Breast epithelium (tissue), 4 donors: ENCODE measurements around the gene C1QL1. TPM values are rescaled to one million over a fixed set of nuclear protein-coding genes. Genes with fewer than 3 reads are reported as not detected.
A peak's percentile ranks its signal among the peaks of the same experiment; 100 is the strongest.

Experiments
- DNase-seq, 2 donors: peaks; one replicate each; pipeline ENCODE4 v3.0.0-alpha.2; 2019; ENCODE audit warnings: low spot score in 2 of 2
- H3K27ac ChIP-seq, 2 donors: fragments of 200-600 bp; sonication (generic) in 1 of 2; one replicate each; pipeline ENCODE4 v1.5.1; 2016 to 2019; ENCODE audit warnings: mild to moderate bottlenecking in 1 of 2
- H3K27me3 ChIP-seq, 2 donors: fragments of 200-600 bp; sonication (generic) in 1 of 2; one replicate each; pipeline versions ENCODE4 v1.5.1 to v1.6.0; 2017 to 2019; ENCODE audit warnings: control low read depth in 1 of 2, mild to moderate bottlenecking in 1 of 2
- H3K36me3 ChIP-seq: fragments of 200-600 bp; one replicate; pipeline ENCODE4 v1.5.1; 2019
- H3K4me1 ChIP-seq, 2 donors: fragments of 200-600 bp; sonication (generic); one replicate each; pipeline ENCODE4 v1.5.1; 2016 to 2019; ENCODE audit warnings: control low read depth in 1 of 2
- H3K4me3 ChIP-seq, 3 donors: fragments of 200-600 bp; sonication (generic); 1 replicate in 2 of 3; 2 replicates in 1 of 3; pipeline ENCODE4 v1.5.1; 2016 to 2019; ENCODE audit warnings: mild to moderate bottlenecking in 3 of 3, moderate library complexity in 2 of 3
- H3K9me3 ChIP-seq, 2 donors: fragments of 200-600 bp; sonication (generic) in 1 of 2; one replicate each; pipeline ENCODE4 v1.5.1; 2016 to 2019; ENCODE audit warnings: control low read depth in 1 of 2
- POLR2A ChIP-seq: fragments of 450-650 bp; IDR thresholded peaks from one replicate; pipeline ENCODE4 v1.6.1; 2016; ENCODE audit warnings: antibody characterized with exemption, mild to moderate bottlenecking, moderate library complexity
- POLR2AphosphoS5 ChIP-seq, 3 donors: sonication (generic); formaldehyde crosslinking; IDR thresholded peaks; one replicate each; pipeline ENCODE4 v1.6.1; 2017; ENCODE audit warnings: antibody characterized with exemption in 3 of 3
- intact Hi-C: fragments of 100-400 bp; cut with DNase I; formaldehyde crosslinking; loops from one replicate; pipeline ENCODE4 v1.15.1; 2023; ENCODE audit warnings: low total_unique reads
- total RNA-seq, 3 donors: library from RNA; depleted of rRNA; stranded (reverse); fragments of >200 nt; gene quantifications; one replicate each; pipeline ENCODE4 v1.1.0, GENCODE V29; 2016
- TF ChIP-seq, protein P1 (sequence below), 3 donors: fragments of 450-650 bp; IDR thresholded peaks; one replicate each; pipeline ENCODE4 v1.5.1; 2016 to 2017; ENCODE audit warnings: antibody characterized with exemption in 3 of 3, mild to moderate bottlenecking in 3 of 3, moderate library complexity in 3 of 3

Gene C1QL1
- total RNA-seq, 3 donors from 2014 or later = 0.98 to 7.2 TPM; not detected in 1

- H3K4me1 ChIP-seq = no peaks in the 10 kb centered on the region
- H3K4me3 ChIP-seq = no peak overlapping the region
- no peaks in the 10 kb centered on the region for H3K27me3 ChIP-seq
- no peaks in the 10 kb centered on the region for H3K9me3 ChIP-seq
- no peak for DNase-seq
- TF ChIP-seq POLR2A (no peak), POLR2AphosphoS5 (IDR thresholded peaks at IDR 0.05) (no peak)
- intact Hi-C loops = no loop called here
- H3K36me3 ChIP-seq = no peaks in the 10 kb centered on the region
- H3K27ac ChIP-seq = no peak overlapping the region
Measured at GRCh38 chr17:44930667-44931066, 37.4 kb downstream of the C1QL1 start.

- peak in 1 of 2 donors; percentile 47 for DNase-seq
- H3K4me3 ChIP-seq = no peak overlapping the region
- H3K27ac ChIP-seq = no peak overlapping the region
- no peaks in the 10 kb centered on the region for H3K9me3 ChIP-seq
- TF ChIP-seq, protein P1, sequence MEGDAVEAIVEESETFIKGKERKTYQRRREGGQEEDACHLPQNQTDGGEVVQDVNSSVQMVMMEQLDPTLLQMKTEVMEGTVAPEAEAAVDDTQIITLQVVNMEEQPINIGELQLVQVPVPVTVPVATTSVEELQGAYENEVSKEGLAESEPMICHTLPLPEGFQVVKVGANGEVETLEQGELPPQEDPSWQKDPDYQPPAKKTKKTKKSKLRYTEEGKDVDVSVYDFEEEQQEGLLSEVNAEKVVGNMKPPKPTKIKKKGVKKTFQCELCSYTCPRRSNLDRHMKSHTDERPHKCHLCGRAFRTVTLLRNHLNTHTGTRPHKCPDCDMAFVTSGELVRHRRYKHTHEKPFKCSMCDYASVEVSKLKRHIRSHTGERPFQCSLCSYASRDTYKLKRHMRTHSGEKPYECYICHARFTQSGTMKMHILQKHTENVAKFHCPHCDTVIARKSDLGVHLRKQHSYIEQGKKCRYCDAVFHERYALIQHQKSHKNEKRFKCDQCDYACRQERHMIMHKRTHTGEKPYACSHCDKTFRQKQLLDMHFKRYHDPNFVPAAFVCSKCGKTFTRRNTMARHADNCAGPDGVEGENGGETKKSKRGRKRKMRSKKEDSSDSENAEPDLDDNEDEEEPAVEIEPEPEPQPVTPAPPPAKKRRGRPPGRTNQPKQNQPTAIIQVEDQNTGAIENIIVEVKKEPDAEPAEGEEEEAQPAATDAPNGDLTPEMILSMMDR (IDR thresholded peaks at IDR 0.05) = no peak
- TF ChIP-seq POLR2A (no peak), POLR2AphosphoS5 (IDR thresholded peaks at IDR 0.05) (no peak)
- intact Hi-C loops = no loop called here
- H3K27me3 ChIP-seq = no peaks in the 10 kb centered on the region
- no peaks in the 10 kb centered on the region for H3K4me1 ChIP-seq
- H3K36me3 ChIP-seq = no peaks in the 10 kb centered on the region
Measured at GRCh38 chr17:44928950-44929720, 39.0 kb downstream of the C1QL1 start.

DNA sequence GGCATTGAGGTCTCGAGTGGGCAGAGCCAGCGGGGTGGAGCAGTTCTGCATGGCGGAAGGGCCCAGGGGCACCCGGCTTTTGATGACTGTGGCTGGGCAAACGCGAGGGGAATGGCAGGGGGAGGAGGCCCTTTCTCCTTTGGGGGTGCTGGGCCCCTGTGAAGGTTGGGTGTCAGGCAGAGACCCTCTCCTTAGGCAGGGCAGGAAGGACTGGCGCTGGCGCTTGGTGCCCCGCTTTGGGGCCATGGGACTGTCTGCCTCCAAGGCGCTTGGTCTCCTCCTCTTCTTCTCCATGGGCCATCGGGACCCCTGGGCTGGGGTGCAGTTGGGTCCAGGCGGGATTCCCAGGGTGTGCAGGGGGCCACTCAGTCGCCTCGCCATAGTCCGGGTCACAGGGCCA, 40.0 kb downstream of the C1QL1 start:
- H3K27me3 ChIP-seq = no peaks in the 10 kb centered on the region
- no peak overlapping the region for H3K4me3 ChIP-seq
- H3K27ac ChIP-seq = no peak overlapping the region
- no peaks in the 10 kb centered on the region for H3K9me3 ChIP-seq
- H3K36me3 ChIP-seq = no peaks in the 10 kb centered on the region
- no peaks in the 10 kb centered on the region for H3K4me1 ChIP-seq
- intact Hi-C loops = no loop called here
- TF ChIP-seq POLR2AphosphoS5 (IDR thresholded peaks at IDR 0.05) = no peak
- no peak for TF ChIP-seq POLR2A
- TF ChIP-seq, protein P1 (IDR thresholded peaks at IDR 0.05) = no peak
- DNase-seq = peak in 1 of 2 donors; percentile 24

DNA sequence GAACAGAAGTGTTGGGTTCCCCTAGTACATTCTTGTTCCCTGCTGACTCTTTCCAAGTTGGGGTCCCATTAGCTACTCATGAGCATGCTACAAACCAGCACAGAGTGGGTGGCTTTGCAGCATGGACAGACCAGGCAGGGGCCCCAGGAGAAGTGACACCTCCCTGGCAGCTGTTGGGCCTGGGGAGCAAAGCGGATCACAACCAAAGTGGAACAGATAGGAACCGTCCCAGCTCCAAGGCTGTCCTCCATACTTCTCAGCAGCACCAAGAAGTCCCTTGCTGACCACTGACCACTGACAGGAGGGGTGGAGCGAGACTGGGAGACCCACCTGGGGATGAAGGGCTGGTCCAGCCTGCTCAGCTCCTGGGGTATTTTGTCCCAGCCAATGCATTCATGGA, 40.4 kb downstream of the C1QL1 start:
- TF ChIP-seq, protein P1 (IDR thresholded peaks at IDR 0.05) = no peak
- TF ChIP-seq POLR2A (no peak), POLR2AphosphoS5 (IDR thresholded peaks at IDR 0.05) (no peak)
- Histone ChIP-seq H3K27ac (no peak overlapping the region), H3K9me3 (no peaks in the 10 kb centered on the region), H3K27me3 (no peaks in the 10 kb centered on the region), H3K4me3 (no peak overlapping the region), H3K4me1 (no peaks in the 10 kb centered on the region), H3K36me3 (no peaks in the 10 kb centered on the region)
- peak in 1 of 2 donors; percentile 27 for DNase-seq
- intact Hi-C loops = no loop called here

DNA sequence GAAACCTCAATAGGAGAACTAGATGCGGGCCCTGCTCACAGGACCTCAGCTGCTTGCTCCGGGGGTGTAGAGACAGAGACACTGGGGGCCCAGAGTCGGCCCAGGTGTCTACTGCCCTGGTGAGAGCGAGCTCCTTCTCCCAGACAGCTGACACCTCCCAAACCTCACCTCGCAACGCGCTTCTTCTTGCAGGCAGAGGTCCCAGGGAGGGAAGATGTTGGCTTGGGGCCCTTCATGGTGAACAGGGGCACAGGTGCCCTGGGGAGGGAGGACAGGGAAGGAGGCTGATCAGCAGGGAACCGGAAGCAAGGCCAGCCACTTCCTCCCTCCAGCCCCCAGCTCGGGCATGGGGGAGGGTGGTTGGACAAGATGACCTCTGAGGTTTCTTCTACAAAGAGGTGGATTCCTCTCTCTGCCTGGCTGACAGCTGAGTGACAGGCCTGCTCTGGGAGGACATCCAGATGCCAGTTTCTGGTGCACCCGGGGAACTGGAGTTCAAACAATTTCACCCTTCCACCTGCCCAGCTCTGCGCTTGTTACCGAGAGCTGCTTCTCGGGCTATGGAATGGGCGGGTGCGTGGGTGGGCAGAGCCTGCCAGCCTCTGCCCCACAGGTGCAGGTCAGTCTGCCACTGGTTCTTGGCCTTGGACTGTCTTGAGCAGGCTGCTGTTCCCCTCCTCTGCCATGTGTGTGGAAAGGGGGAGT, 41.1 kb downstream of the C1QL1 start:
- Histone ChIP-seq H3K36me3 (no peaks in the 10 kb centered on the region), H3K4me1 (no peaks in the 10 kb centered on the region), H3K27ac (no peak overlapping the region), H3K9me3 (no peaks in the 10 kb centered on the region), H3K27me3 (no peaks in the 10 kb centered on the region), H3K4me3 (no peak overlapping the region)
- peak in 1 of 2 donors; percentile 24 for DNase-seq
- TF ChIP-seq POLR2AphosphoS5 (IDR thresholded peaks at IDR 0.05) = no peak
- intact Hi-C loops = no loop called here
